Upper lobe of left lung (tissue), 4 donors: ENCODE results near the gene ZNF205.

Experiments
- EP300 ChIP-seq, 4 donors: sonication (generic); formaldehyde crosslinking; IDR thresholded peaks; one replicate each; pipeline ENCODE4 v1.5.1; 2017; ENCODE audit warnings: antibody characterized with exemption in 4 of 4, control low read depth in 2 of 4
- POLR2A ChIP-seq, 4 donors: fragments of 450-650 bp; IDR thresholded peaks; one replicate each; pipeline ENCODE4 v1.5.1; 2016 to 2017; ENCODE audit warnings: antibody characterized with exemption in 4 of 4, mild to moderate bottlenecking in 2 of 4
- POLR2AphosphoS5 ChIP-seq, 2 donors: sonication (generic); formaldehyde crosslinking; IDR thresholded peaks; one replicate each; pipeline ENCODE4 v1.5.1; 2017; ENCODE audit warnings: antibody characterized with exemption in 2 of 2
- TF ChIP-seq, protein P1 (sequence below), 6 experiments: fragments of 450-650 bp in 4 of 6; fragments of 200-600 bp in 2 of 6; sonication (generic) in 2 of 6; IDR thresholded peaks; one replicate each; pipeline ENCODE4 v1.5.1; 2016 to 2019; ENCODE audit warnings: antibody characterized with exemption in 6 of 6

DNA sequence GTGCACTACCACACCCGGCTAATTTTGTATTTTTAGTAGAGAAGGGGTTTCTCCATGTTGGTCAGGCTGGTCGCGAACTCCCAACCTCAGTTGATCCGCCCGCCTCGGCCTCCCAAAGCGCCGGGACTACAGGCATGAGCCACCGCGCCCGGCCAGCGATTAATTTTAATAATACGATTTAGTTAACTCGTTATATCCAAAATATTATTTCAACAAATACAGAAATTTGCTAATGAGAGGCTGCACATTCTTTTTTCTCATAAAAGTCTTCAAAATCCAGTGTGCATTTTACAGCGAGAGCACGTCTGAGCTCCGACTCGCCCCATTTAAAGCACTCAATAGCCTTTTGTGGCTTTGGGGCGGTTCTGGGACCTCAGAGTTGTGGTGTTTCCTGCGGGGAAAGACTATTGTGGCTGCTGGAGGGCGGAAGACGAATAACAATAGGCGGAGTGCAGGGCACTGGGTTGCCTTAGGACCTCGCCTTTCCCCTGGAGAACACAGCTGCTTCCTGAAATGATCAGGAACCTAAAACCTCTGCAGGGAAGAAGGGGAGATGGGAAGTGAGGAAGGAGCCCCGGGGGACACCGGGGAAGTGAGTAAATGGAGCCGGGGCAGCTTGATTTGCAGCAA, 10.4 kb upstream of the ZNF205 start:
- TF ChIP-seq, protein P1, sequence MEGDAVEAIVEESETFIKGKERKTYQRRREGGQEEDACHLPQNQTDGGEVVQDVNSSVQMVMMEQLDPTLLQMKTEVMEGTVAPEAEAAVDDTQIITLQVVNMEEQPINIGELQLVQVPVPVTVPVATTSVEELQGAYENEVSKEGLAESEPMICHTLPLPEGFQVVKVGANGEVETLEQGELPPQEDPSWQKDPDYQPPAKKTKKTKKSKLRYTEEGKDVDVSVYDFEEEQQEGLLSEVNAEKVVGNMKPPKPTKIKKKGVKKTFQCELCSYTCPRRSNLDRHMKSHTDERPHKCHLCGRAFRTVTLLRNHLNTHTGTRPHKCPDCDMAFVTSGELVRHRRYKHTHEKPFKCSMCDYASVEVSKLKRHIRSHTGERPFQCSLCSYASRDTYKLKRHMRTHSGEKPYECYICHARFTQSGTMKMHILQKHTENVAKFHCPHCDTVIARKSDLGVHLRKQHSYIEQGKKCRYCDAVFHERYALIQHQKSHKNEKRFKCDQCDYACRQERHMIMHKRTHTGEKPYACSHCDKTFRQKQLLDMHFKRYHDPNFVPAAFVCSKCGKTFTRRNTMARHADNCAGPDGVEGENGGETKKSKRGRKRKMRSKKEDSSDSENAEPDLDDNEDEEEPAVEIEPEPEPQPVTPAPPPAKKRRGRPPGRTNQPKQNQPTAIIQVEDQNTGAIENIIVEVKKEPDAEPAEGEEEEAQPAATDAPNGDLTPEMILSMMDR (IDR thresholded peaks at IDR 0.05): no peak
- TF ChIP-seq POLR2A (IDR thresholded peaks at IDR 0.05) (peak in 1 of 4 donors; percentile 32), EP300 (IDR thresholded peaks at IDR 0.05) (no peak), POLR2AphosphoS5 (IDR thresholded peaks at IDR 0.05) (peak in 1 of 2 donors; percentile 49)
